Suprapubic skin (tissue), 4 donors: ENCODE data around the gene MYO7B. TPM values are rescaled to one million over a fixed set of nuclear protein-coding genes. Genes with fewer than 3 reads are reported as not detected.

ENCODE experiments used
- DNase-seq, 2 donors: peaks; one replicate each; pipeline ENCODE4 v3.0.0-alpha.2; 2019; ENCODE audit warnings: low spot score in 2 of 2
- H3K27ac ChIP-seq: fragments of 200-600 bp; sonication (generic); one replicate; pipeline ENCODE4 v1.5.1; 2019
- H3K27me3 ChIP-seq: fragments of 200-600 bp; sonication (generic); one replicate; pipeline ENCODE4 v1.5.1; 2019
- H3K36me3 ChIP-seq: fragments of 200-600 bp; sonication (generic); one replicate; pipeline ENCODE4 v1.5.1; 2019
- H3K4me1 ChIP-seq: fragments of 200-600 bp; sonication (generic); one replicate; pipeline ENCODE4 v1.5.1; 2019
- H3K4me3 ChIP-seq: fragments of 200-600 bp; sonication (generic); one replicate; pipeline ENCODE4 v1.5.1; 2019; ENCODE audit warnings: mild to moderate bottlenecking
- H3K9me3 ChIP-seq: fragments of 200-600 bp; sonication (generic); one replicate; pipeline ENCODE4 v1.5.1; 2019
- CTCF ChIP-seq, 2 donors: fragments of 200-600 bp in 1 of 2; fragments of 450-650 bp in 1 of 2; sonication (generic) in 1 of 2; IDR thresholded peaks; one replicate each; pipeline ENCODE4 v1.5.1; 2016 to 2019; ENCODE audit warnings: antibody characterized with exemption in 2 of 2, mild to moderate bottlenecking in 1 of 2, moderate library complexity in 1 of 2
- EP300 ChIP-seq: sonication (generic); formaldehyde crosslinking; IDR thresholded peaks from one replicate; pipeline ENCODE4 v1.6.1; 2017; ENCODE audit warnings: antibody characterized with exemption
- POLR2A ChIP-seq, 2 donors: fragments of 450-650 bp; IDR thresholded peaks; one replicate each; pipeline ENCODE4 v1.6.1; 2017; ENCODE audit warnings: antibody characterized with exemption in 2 of 2, mild to moderate bottlenecking in 2 of 2, moderate library complexity in 2 of 2
- POLR2AphosphoS5 ChIP-seq, 3 donors: sonication (generic); formaldehyde crosslinking; IDR thresholded peaks; one replicate each; pipeline ENCODE4 v1.6.1; 2017; ENCODE audit warnings: antibody characterized with exemption in 3 of 3
- WGBS: methylation state at CpG from one replicate; pipeline ENCODE4 v1.1.5; 2018; 5-methylcytosine and 5-hydroxymethylcytosine counted together
- total RNA-seq, 4 donors: library from RNA; depleted of rRNA; stranded (reverse); fragments of >200 nt; gene quantifications; one replicate each; pipeline ENCODE4 v1.1.0, GENCODE V29; 2016

The MYO7B gene
- total RNA-seq, 4 donors from 2014 or later = 0.72 to 4.7 (median 3.6) TPM

- TF ChIP-seq POLR2A (IDR thresholded peaks at IDR 0.05) = no peak
- TF ChIP-seq EP300 = no peak
- TF ChIP-seq POLR2AphosphoS5 (IDR thresholded peaks at IDR 0.05) = no peak
- no peak for TF ChIP-seq CTCF (IDR thresholded peaks at IDR 0.05)
- no peak overlapping the region for H3K27ac ChIP-seq
- 70% methylated on average over 4 of the region's 4 CpGs for WGBS
- H3K27me3 ChIP-seq = no peaks in the 10 kb centered on the region
- no peaks in the 10 kb centered on the region for H3K36me3 ChIP-seq
- no peak overlapping the region for H3K4me3 ChIP-seq
- no peaks in the 10 kb centered on the region for H3K9me3 ChIP-seq
- no peak for DNase-seq
- no peaks in the 10 kb centered on the region for H3K4me1 ChIP-seq
These were observed 62.5 kb downstream of the MYO7B start for GRCh38 chr2:127597984-127598380.

- no peaks in the 10 kb centered on the region for H3K4me1 ChIP-seq
- no peak for DNase-seq
- H3K36me3 ChIP-seq = no peaks in the 10 kb centered on the region
- 95% methylated on average over 3 of the region's 3 CpGs for WGBS
- H3K4me3 ChIP-seq = no peak overlapping the region
- no peak for TF ChIP-seq EP300
- no peak for TF ChIP-seq CTCF (IDR thresholded peaks at IDR 0.05)
- TF ChIP-seq POLR2A (IDR thresholded peaks at IDR 0.05) = no peak
- no peak for TF ChIP-seq POLR2AphosphoS5 (IDR thresholded peaks at IDR 0.05)
- H3K27ac ChIP-seq = no peak overlapping the region
- no peaks in the 10 kb centered on the region for H3K27me3 ChIP-seq
- H3K9me3 ChIP-seq = no peaks in the 10 kb centered on the region
These were observed 63.2 kb downstream of the MYO7B start for GRCh38 chr2:127598711-127599110.

- Histone ChIP-seq H3K27me3 (no peaks in the 10 kb centered on the region), H3K36me3 (no peaks in the 10 kb centered on the region), H3K27ac (no peak overlapping the region), H3K4me1 (no peaks in the 10 kb centered on the region), H3K4me3 (no peak overlapping the region), H3K9me3 (no peaks in the 10 kb centered on the region)
- TF ChIP-seq EP300 (no peak), POLR2A (IDR thresholded peaks at IDR 0.05) (no peak), POLR2AphosphoS5 (IDR thresholded peaks at IDR 0.05) (no peak), CTCF (IDR thresholded peaks at IDR 0.05) (no peak)
- WGBS = 63% methylated on average over 3 of the region's 3 CpGs
- no peak for DNase-seq
These were observed 63.7 kb downstream of the MYO7B start for GRCh38 chr2:127599211-127599610.

GRCh38 chr2:127604986-127605385 is 69.5 kb downstream of the MYO7B start:
- H3K27ac ChIP-seq = no peak overlapping the region
- H3K4me3 ChIP-seq = no peak overlapping the region
- peak in 1 of 2 donors; percentile 53 for DNase-seq
- H3K36me3 ChIP-seq = no peaks in the 10 kb centered on the region
- no peaks in the 10 kb centered on the region for H3K9me3 ChIP-seq
- no peaks in the 10 kb centered on the region for H3K4me1 ChIP-seq
- H3K27me3 ChIP-seq = no peaks in the 10 kb centered on the region
- 88% methylated on average over 8 of the region's 8 CpGs for WGBS
- TF ChIP-seq POLR2AphosphoS5 (IDR thresholded peaks at IDR 0.05) (no peak), EP300 (no peak), POLR2A (IDR thresholded peaks at IDR 0.05) (no peak), CTCF (IDR thresholded peaks at IDR 0.05) (no peak)

GRCh38 chr2:127605691-127606263 is 70.3 kb downstream of the MYO7B start:
- TF ChIP-seq CTCF (IDR thresholded peaks at IDR 0.05) (no peak), POLR2AphosphoS5 (IDR thresholded peaks at IDR 0.05) (no peak), EP300 (no peak), POLR2A (IDR thresholded peaks at IDR 0.05) (no peak)
- Histone ChIP-seq H3K27me3 (no peaks in the 10 kb centered on the region), H3K9me3 (no peaks in the 10 kb centered on the region), H3K4me1 (no peaks in the 10 kb centered on the region), H3K27ac (no peak overlapping the region), H3K36me3 (no peaks in the 10 kb centered on the region), H3K4me3 (no peak overlapping the region)
- 86% methylated on average over 7 of the region's 7 CpGs for WGBS
- DNase-seq = peak in 1 of 2 donors; percentile 49
